ENCODE data around the gene RNPS1.

RNPS1 gene

GRCh38 chr16:2275476-2276367 is 7.8 kb upstream of the RNPS1 start:
- Histone ChIP-seq H3K27me3 (replicated peaks; ENCODE audit: control insufficient read depth, insufficient read depth, low read length) (no peaks in the 10 kb centered on the region), H3K36me3 (ENCODE audit: control insufficient read depth, insufficient read depth, low read length) (no peaks in the 10 kb centered on the region), H3K4me3 (replicated peaks; ENCODE audit: low read depth, low read length) (no peak overlapping the region)
- TF ChIP-seq CTCF (IDR thresholded peaks at IDR 0.05; ENCODE audit: insufficient read depth, low read length, poor library complexity, severe bottlenecking) = no peak
- no peak for DNase-seq (ENCODE audit: extremely low read depth, insufficient read length)

GRCh38 chr16:2273931-2274330 is 6.0 kb upstream of the RNPS1 start:
- TF ChIP-seq CTCF (IDR thresholded peaks at IDR 0.05; ENCODE audit: insufficient read depth, low read length, poor library complexity, severe bottlenecking) = no peak

GRCh38 chr16:2273484-2273883 is 5.6 kb upstream of the RNPS1 start:
- Histone ChIP-seq H3K27me3 (replicated peaks; ENCODE audit: control insufficient read depth, insufficient read depth, low read length) (no peaks in the 10 kb centered on the region), H3K36me3 (ENCODE audit: control insufficient read depth, insufficient read depth, low read length) (no peaks in the 10 kb centered on the region), H3K4me3 (replicated peaks; ENCODE audit: low read depth, low read length) (no peak overlapping the region)
- DNase-seq (ENCODE audit: extremely low read depth, insufficient read length) = no peak
- no peak for TF ChIP-seq CTCF (IDR thresholded peaks at IDR 0.05; ENCODE audit: insufficient read depth, low read length, poor library complexity, severe bottlenecking)

More at GRCh38 chr16:2273931-2274330, 6.0 kb upstream of the RNPS1 start:
- DNase-seq (ENCODE audit: extremely low read depth, insufficient read length) = no peak
- H3K4me3 ChIP-seq (replicated peaks; ENCODE audit: low read depth, low read length) = no peak overlapping the region
- no peaks in the 10 kb centered on the region for H3K36me3 ChIP-seq (ENCODE audit: control insufficient read depth, insufficient read depth, low read length)
- no peaks in the 10 kb centered on the region for H3K27me3 ChIP-seq (replicated peaks; ENCODE audit: control insufficient read depth, insufficient read depth, low read length)

GRCh38 chr16:2271848-2272461 is 4.0 kb upstream of the RNPS1 start:
- Histone ChIP-seq H3K4me3 (replicated peaks; ENCODE audit: low read depth, low read length) (no peak overlapping the region), H3K36me3 (ENCODE audit: control insufficient read depth, insufficient read depth, low read length) (no peaks in the 10 kb centered on the region), H3K27me3 (replicated peaks; ENCODE audit: control insufficient read depth, insufficient read depth, low read length) (no peaks in the 10 kb centered on the region)
- TF ChIP-seq CTCF (IDR thresholded peaks at IDR 0.05; ENCODE audit: insufficient read depth, low read length, poor library complexity, severe bottlenecking) = no peak
- DNase-seq (ENCODE audit: extremely low read depth, insufficient read length) = no peak

GRCh38 chr16:2270588-2271470 is 2.9 kb upstream of the RNPS1 start:
- DNase-seq (ENCODE audit: extremely low read depth, insufficient read length) = no peak
- no peak for TF ChIP-seq CTCF (IDR thresholded peaks at IDR 0.05; ENCODE audit: insufficient read depth, low read length, poor library complexity, severe bottlenecking)
- H3K27me3 ChIP-seq (replicated peaks; ENCODE audit: control insufficient read depth, insufficient read depth, low read length) = no peaks in the 10 kb centered on the region
- H3K36me3 ChIP-seq (ENCODE audit: control insufficient read depth, insufficient read depth, low read length) = peaks cover 2% of the 10 kb centered on the region; the same call in 1 of the 2 replicates
- H3K4me3 ChIP-seq (replicated peaks; ENCODE audit: low read depth, low read length) = no peak overlapping the region

All from GM06990 (cell line).